Glutamatergic neuron (in vitro differentiated cells): ENCODE data around the gene TAS2R19. TPM values are rescaled to one million over a fixed set of nuclear protein-coding genes. Genes with fewer than 3 reads are reported as not detected.

Experiments
- DNase-seq: peaks from one replicate; pipeline ENCODE4 v3.0.0; 2022
- H3K27ac Mint-ChIP-seq: one replicate; pipeline ENCODE4 v1.8.0; 2020; ENCODE audit warnings: mild to moderate bottlenecking, mixed read lengths, inconsistent platforms; ENCODE audit not compliant: unreplicated experiment
- H3K27me3 Mint-ChIP-seq: one replicate; pipeline ENCODE4 v1.8.0; 2020; ENCODE audit warnings: mild to moderate bottlenecking, moderate library complexity, mixed read lengths, inconsistent platforms; ENCODE audit not compliant: unreplicated experiment
- H3K36me3 Mint-ChIP-seq: one replicate; pipeline ENCODE4 v1.8.0; 2020; ENCODE audit warnings: mild to moderate bottlenecking, mixed read lengths, inconsistent platforms; ENCODE audit not compliant: unreplicated experiment
- H3K4me1 Mint-ChIP-seq: one replicate; pipeline ENCODE4 v1.8.0; 2020; ENCODE audit warnings: mild to moderate bottlenecking, low read depth, mixed read lengths, inconsistent platforms; ENCODE audit not compliant: unreplicated experiment
- H3K4me3 Mint-ChIP-seq: one replicate; pipeline ENCODE4 v1.8.0; 2020; ENCODE audit warnings: mild to moderate bottlenecking, mixed read lengths, inconsistent platforms; ENCODE audit not compliant: unreplicated experiment
- H3K9me3 Mint-ChIP-seq: one replicate; pipeline ENCODE4 v1.8.0; 2020; ENCODE audit warnings: mild to moderate bottlenecking, moderate library complexity, mixed read lengths, inconsistent platforms; ENCODE audit not compliant: unreplicated experiment
- CTCF ChIP-seq: fragments of 200-600 bp; sonication (generic); IDR thresholded peaks from one replicate; pipeline ENCODE4 v1.5.0; 2021; ENCODE audit not compliant: partially characterized antibody, unreplicated experiment
- total RNA-seq: library from RNA; stranded (reverse); fragmentation: NEBNext Ultra II Directional; extraction: Animal tissue kit (Norgen Biotek cat#: 25700); gene quantifications from one replicate; pipeline ENCODE4 v1.2.1, GENCODE V29; 2021; ENCODE audit not compliant: unreplicated experiment

Gene TAS2R19
- total RNA-seq, 1 donor from 2014 or later, result 7.9 TPM

GRCh38 chr12:11015775-11016430 is 6.5 kb downstream of the TAS2R19 start:
- Mint-ChIP-seq H3K9me3 (no peaks in the 10 kb centered on the region), H3K27ac (no peak overlapping the region), H3K27me3 (no peaks in the 10 kb centered on the region), H3K36me3 (no peaks in the 10 kb centered on the region), H3K4me3 (no peak overlapping the region), H3K4me1 (no peaks in the 10 kb centered on the region)
- no peak for TF ChIP-seq CTCF
- no peak for DNase-seq

- no peak overlapping the region for H3K4me3 Mint-ChIP-seq
- no peaks in the 10 kb centered on the region for H3K4me1 Mint-ChIP-seq
- no peak for DNase-seq
- H3K27ac Mint-ChIP-seq, result no peak overlapping the region
- H3K36me3 Mint-ChIP-seq, result no peaks in the 10 kb centered on the region
- TF ChIP-seq CTCF, result no peak
- no peaks in the 10 kb centered on the region for H3K27me3 Mint-ChIP-seq
- no peaks in the 10 kb centered on the region for H3K9me3 Mint-ChIP-seq
Observed at GRCh38 chr12:11014234-11014633, 8.2 kb downstream of the TAS2R19 start.

- TF ChIP-seq CTCF, result no peak
- H3K27me3 Mint-ChIP-seq, result no peaks in the 10 kb centered on the region
- H3K9me3 Mint-ChIP-seq, result no peaks in the 10 kb centered on the region
- H3K4me1 Mint-ChIP-seq, result no peaks in the 10 kb centered on the region
- DNase-seq, result no peak
- no peak overlapping the region for H3K4me3 Mint-ChIP-seq
- H3K36me3 Mint-ChIP-seq, result no peaks in the 10 kb centered on the region
- no peak overlapping the region for H3K27ac Mint-ChIP-seq
Observed at GRCh38 chr12:11007608-11008007, 14.8 kb downstream of the TAS2R19 start.

- no peak within 1 kb of the TSS for H3K4me3 Mint-ChIP-seq
- H3K27ac Mint-ChIP-seq, result no peak within 1 kb of the TSS
- H3K9me3 Mint-ChIP-seq, result no peaks in the 10 kb centered on the region
- H3K4me1 Mint-ChIP-seq, result no peaks in the 10 kb centered on the region
- peaks cover 6% of the 10 kb centered on the region for H3K36me3 Mint-ChIP-seq
- no peaks in the 10 kb centered on the region for H3K27me3 Mint-ChIP-seq
- no peak for DNase-seq
- TF ChIP-seq CTCF, result no peak
Observed at GRCh38 chr12:10998204-10998603, 24.2 kb downstream of the TAS2R19 start, which contains the start of gene TAS2R20. TSS of gene TAS2R20 (minus strand) at chr12:10998304. CDS start at chr12:10997875, 429 bp downstream.

- no peak for TF ChIP-seq CTCF
- no peak for DNase-seq
- Mint-ChIP-seq H3K27me3 (no peaks in the 10 kb centered on the region), H3K4me3 (no peak overlapping the region), H3K4me1 (no peaks in the 10 kb centered on the region), H3K27ac (no peak overlapping the region), H3K9me3 (no peaks in the 10 kb centered on the region), H3K36me3 (peaks cover 6% of the 10 kb centered on the region)
Observed at GRCh38 chr12:10994307-10994706, 28.1 kb downstream of the TAS2R19 start.
